22Rv1 (cell line): ENCODE results near the gene ZFHX3.

Experiments used
- CTCF ChIP-seq: fragments of 450-650 bp; IDR thresholded peaks from 2 replicates; pipeline ENCODE4 v1.5.1; 2017; ENCODE audit warnings: mild to moderate bottlenecking
- ZFX ChIP-seq: fragments of 450-650 bp; IDR thresholded peaks from 2 replicates; pipeline ENCODE4 v1.6.1; 2017; ENCODE audit warnings: antibody characterized with exemption, borderline replicate concordance

GRCh38 chr16:72766506-72766905, 281.4 kb downstream of the ZFHX3 start:
- TF ChIP-seq CTCF (no peak), ZFX (no peak)
